ENCODE results near the gene SLC43A2. TPM values are rescaled to one million over a fixed set of nuclear protein-coding genes. Genes with fewer than 3 reads are reported as not detected.

Gene SLC43A2
- total and polyA plus RNA-seq, 2 of the 13 experiments (the other 11 are each of a cell fraction or from before 2014, with no cell fraction given): 7.3 to 20.0 TPM

- TF ChIP-seq THAP9 (CRISPR knock-in tag; IDR thresholded peaks at IDR 0.05; ENCODE audit: borderline replicate concordance) (no peak), ZNF205 (CRISPR knock-in tag; IDR thresholded peaks at IDR 0.05) (no peak), PHB2 (IDR thresholded peaks at IDR 0.05; ENCODE audit: partially characterized antibody) (no peak), ZNF580 (CRISPR knock-in tag; IDR thresholded peaks at IDR 0.05; ENCODE audit: borderline replicate concordance, low read depth) (no peak; the same call in 1 of the 2 replicates), ZSCAN22 (CRISPR knock-in tag; IDR thresholded peaks at IDR 0.05) (0 out of 2 replicates have a peak, but pooled peaks have one; percentile 30), ZKSCAN8 (CRISPR knock-in tag; IDR thresholded peaks at IDR 0.05; ENCODE audit: borderline replicate concordance) (no peak), ATF3 (CRISPR knock-in tag; IDR thresholded peaks at IDR 0.05) (no peak), HNRNPLL (IDR thresholded peaks at IDR 0.05; ENCODE audit: low read depth, low read length, poor library complexity, severe bottlenecking) (peak; percentile 96), SKIL (CRISPR knock-in tag; IDR thresholded peaks at IDR 0.05; ENCODE audit: borderline replicate concordance) (peak; percentile 28; the same call in 1 of the 2 replicates), ETV5 (CRISPR knock-in tag; IDR thresholded peaks at IDR 0.05; ENCODE audit: borderline replicate concordance) (0 out of 2 replicates have a peak, but pooled peaks have one; percentile 16), MLLT10 (CRISPR knock-in tag; IDR thresholded peaks at IDR 0.05) (no peak), CCDC6 (CRISPR knock-in tag; IDR thresholded peaks at IDR 0.05) (no peak; the same call in none of the 2 replicates), KLF13 (CRISPR knock-in tag; IDR thresholded peaks at IDR 0.05) (no peak), BRCA1 (CRISPR knock-in tag; IDR thresholded peaks at IDR 0.05) (peak; percentile 30; the same call in 1 of the 2 replicates), ZNF350 (CRISPR knock-in tag; IDR thresholded peaks at IDR 0.05; ENCODE audit: borderline replicate concordance, low read depth) (no peak), AHR (CRISPR knock-in tag; IDR thresholded peaks at IDR 0.05) (no peak), ZNF75D (CRISPR knock-in tag; IDR thresholded peaks at IDR 0.05; ENCODE audit: borderline replicate concordance) (no peak), NKX3-1 (CRISPR knock-in tag; IDR thresholded peaks at IDR 0.05) (no peak), RXRA (CRISPR knock-in tag; IDR thresholded peaks at IDR 0.05) (no peak; the same call in 1 of the 2 replicates), GFI1 (CRISPR knock-in tag; IDR thresholded peaks at IDR 0.05; ENCODE audit: borderline replicate concordance) (no peak), TAF15 (IDR thresholded peaks at IDR 0.05; ENCODE audit: low read depth, low read length, poor library complexity, severe bottlenecking) (no peak), U2AF1 (optimal IDR thresholded peaks at IDR 0.05; ENCODE audit: low read depth, low read length) (no peak), ATF1 (CRISPR knock-in tag; IDR thresholded peaks at IDR 0.05) (no peak), HOXD1 (CRISPR knock-in tag; IDR thresholded peaks at IDR 0.05) (0 out of 2 replicates have a peak, but pooled peaks have one; percentile 29), TOE1 (CRISPR knock-in tag; IDR thresholded peaks at IDR 0.05) (no peak)
Measured at GRCh38 chr17:1648963-1649843, 20.6 kb upstream of the SLC43A2 start (continued).

All from HepG2 (cell line).